HEK293 (cell line): ENCODE data around the gene GPR161.

Experiments used
- CTCF ChIA-PET: fragments of 350-600 bp; formaldehyde crosslinking; extraction: SDS; loops from one replicate; lab custom pipeline; 2021; ENCODE audit warnings: antibody characterized with exemption; lab: Yijun Ruan, JAX
- POLR2A ChIA-PET: fragments of 300-600 bp; formaldehyde crosslinking; extraction: SDS; loops from one replicate; lab custom pipeline; 2020; ENCODE audit warnings: antibody characterized with exemption, inconsistent platforms; lab: Yijun Ruan, JAX
- H3K27ac ChIP-seq: fragments of 200-500 bp; sonication (Bioruptor generic); 2 replicates; pipeline ENCODE4 v1.5.1; 2014; ENCODE audit warnings: low read depth, low read length, control low read depth, inconsistent platforms; ENCODE audit errors: extremely low read depth
- H3K36me3 ChIP-seq, 2 experiments: fragments of 200-500 bp in 1 of 2; sonication (Bioruptor generic) in 1 of 2; 1 replicate in 1 of 2; 2 replicates in 1 of 2; pipeline ENCODE4 v1.5.1; 2014 to 2017; ENCODE audit warnings: inconsistent platforms in 2 of 2, low read length in 2 of 2; ENCODE audit not compliant: control insufficient read depth in 2 of 2, insufficient read depth in 1 of 2
- H3K4me1 ChIP-seq: fragments of 200-500 bp; sonication (Bioruptor generic); 2 replicates; pipeline ENCODE4 v1.5.1; 2014; ENCODE audit warnings: mild to moderate bottlenecking, low read length, inconsistent platforms; ENCODE audit not compliant: control insufficient read depth, insufficient read depth
- H3K4me3 ChIP-seq: 2 replicates; pipeline ENCODE4 v1.5.1; 2011; ENCODE audit warnings: low read depth, mild to moderate bottlenecking, control low read depth, low read length, moderate library complexity
- H3K9me3 ChIP-seq: fragments of 200-500 bp; sonication (Bioruptor generic); 2 replicates; pipeline ENCODE4 v1.5.1; 2014; ENCODE audit warnings: low read depth, low read length, inconsistent platforms; ENCODE audit not compliant: control insufficient read depth, insufficient read depth
- GLI2 ChIP-seq: fragments of 450-650 bp; formaldehyde crosslinking; IDR thresholded peaks from 2 replicates; pipeline ENCODE4; 2017; ENCODE audit warnings: missing biosample characterization, missing genetic modification characterization, low read depth, borderline replicate concordance
- MZF1 ChIP-seq: fragments of 450-650 bp; formaldehyde crosslinking; IDR thresholded peaks from 2 replicates; pipeline ENCODE4 v1.5.1; 2017; ENCODE audit warnings: missing biosample characterization, missing genetic modification characterization, borderline replicate concordance
- SP2 ChIP-seq: fragments of 450-650 bp; formaldehyde crosslinking; IDR thresholded peaks from 2 replicates; pipeline ENCODE4 v1.5.1; 2016; ENCODE audit warnings: missing biosample characterization, missing genetic modification characterization
- SP3 ChIP-seq: fragments of 450-650 bp; formaldehyde crosslinking; IDR thresholded peaks from 2 replicates; pipeline ENCODE4 v1.5.1; 2016; ENCODE audit warnings: missing biosample characterization, missing genetic modification characterization
- TSHZ1 ChIP-seq: fragments of 450-650 bp; formaldehyde crosslinking; IDR thresholded peaks from 2 replicates; pipeline ENCODE4 v1.5.1; 2016; ENCODE audit warnings: missing biosample characterization, missing genetic modification characterization, borderline replicate concordance
- ZBTB49 ChIP-seq: fragments of 450-650 bp; formaldehyde crosslinking; IDR thresholded peaks from 2 replicates; pipeline ENCODE4 v1.5.1; 2016; ENCODE audit warnings: missing biosample characterization, missing genetic modification characterization, low read depth
- ZNF10 ChIP-seq: fragments of 450-650 bp; formaldehyde crosslinking; IDR thresholded peaks from 2 replicates; pipeline ENCODE4 v1.5.1; 2017; ENCODE audit warnings: missing biosample characterization, missing genetic modification characterization
- ZNF155 ChIP-seq: fragments of 450-650 bp; formaldehyde crosslinking; IDR thresholded peaks from 2 replicates; pipeline ENCODE4 v1.5.1; 2016; ENCODE audit warnings: missing biosample characterization, missing genetic modification characterization
- ZNF202 ChIP-seq: fragments of 450-650 bp; formaldehyde crosslinking; IDR thresholded peaks from 2 replicates; pipeline ENCODE4 v1.5.1; 2016; ENCODE audit warnings: missing biosample characterization, missing genetic modification characterization, borderline replicate concordance
- ZNF239 ChIP-seq: fragments of 450-650 bp; formaldehyde crosslinking; IDR thresholded peaks from 2 replicates; pipeline ENCODE4 v1.5.1; 2016; ENCODE audit warnings: missing biosample characterization, missing genetic modification characterization
- ZNF26 ChIP-seq: fragments of 450-650 bp; formaldehyde crosslinking; IDR thresholded peaks from 2 replicates; pipeline ENCODE4 v1.5.1; 2016; ENCODE audit warnings: missing biosample characterization, missing genetic modification characterization
- ZNF280C ChIP-seq: fragments of 450-650 bp; formaldehyde crosslinking; IDR thresholded peaks from 2 replicates; pipeline ENCODE4 v1.5.1; 2016; ENCODE audit warnings: missing biosample characterization, missing genetic modification characterization
- ZNF350 ChIP-seq: fragments of 450-650 bp; formaldehyde crosslinking; IDR thresholded peaks from 2 replicates; pipeline ENCODE4 v1.5.0; 2017; ENCODE audit warnings: missing biosample characterization, mild to moderate bottlenecking, missing genetic modification characterization
- ZNF391 ChIP-seq: fragments of 450-650 bp; formaldehyde crosslinking; IDR thresholded peaks from 2 replicates; pipeline ENCODE4 v1.5.1; 2016; ENCODE audit warnings: low read depth, missing biosample characterization, missing genetic modification characterization, borderline replicate concordance
- ZNF514 ChIP-seq: fragments of 450-650 bp; formaldehyde crosslinking; IDR thresholded peaks from 2 replicates; pipeline ENCODE4 v1.5.1; 2016; ENCODE audit warnings: missing biosample characterization, missing genetic modification characterization
- ZNF548 ChIP-seq: fragments of 450-650 bp; formaldehyde crosslinking; IDR thresholded peaks from 2 replicates; pipeline ENCODE4 v1.5.1; 2016; ENCODE audit warnings: missing biosample characterization, missing genetic modification characterization
- ZNF555 ChIP-seq: fragments of 450-650 bp; formaldehyde crosslinking; conservative IDR thresholded peaks from 2 replicates; pipeline ENCODE4 v1.5.1; 2017; ENCODE audit warnings: missing biosample characterization, mild to moderate bottlenecking, missing genetic modification characterization, inconsistent platforms
- ZNF580 ChIP-seq: fragments of 450-650 bp; formaldehyde crosslinking; IDR thresholded peaks from 2 replicates; pipeline ENCODE4 v1.5.1; 2016; ENCODE audit warnings: missing biosample characterization, missing genetic modification characterization
- ZNF621 ChIP-seq: fragments of 450-650 bp; formaldehyde crosslinking; IDR thresholded peaks from 2 replicates; pipeline ENCODE4 v1.5.1; 2017; ENCODE audit warnings: missing biosample characterization, missing genetic modification characterization
- ZNF629 ChIP-seq: fragments of 450-650 bp; formaldehyde crosslinking; IDR thresholded peaks from 2 replicates; pipeline ENCODE4 v1.5.1; 2017; ENCODE audit warnings: missing biosample characterization, missing genetic modification characterization
- ZNF707 ChIP-seq: fragments of 450-650 bp; formaldehyde crosslinking; IDR thresholded peaks from 2 replicates; pipeline ENCODE4 v1.5.1; 2016; ENCODE audit warnings: missing biosample characterization, missing genetic modification characterization
- ZNF776 ChIP-seq: fragments of 450-650 bp; formaldehyde crosslinking; IDR thresholded peaks from 2 replicates; pipeline ENCODE4 v1.5.0; 2017; ENCODE audit warnings: missing biosample characterization, missing genetic modification characterization, borderline replicate concordance
- ZNF785 ChIP-seq: fragments of 450-650 bp; formaldehyde crosslinking; IDR thresholded peaks from 2 replicates; pipeline ENCODE4 v1.5.1; 2016; ENCODE audit warnings: missing biosample characterization, missing genetic modification characterization

GPR161 gene

GRCh38 chr1:168179438-168180147, 42.9 kb upstream of the GPR161 start (continued):
- no peak for TF ChIP-seq ZNF621 (tag by site-specific recombination)
- TF ChIP-seq ZNF10 (tag by site-specific recombination) = peak; percentile 72
- TF ChIP-seq ZNF629 (tag by site-specific recombination) = no peak
- no peak for TF ChIP-seq ZBTB49
- TF ChIP-seq ZNF548 (tag by site-specific recombination) = no peak
- TF ChIP-seq SP2 = no peak
- no peak for TF ChIP-seq ZNF514
- no peak for TF ChIP-seq MZF1 (tag by site-specific recombination)
- no peak for TF ChIP-seq ZNF155 (tag by site-specific recombination)
- TF ChIP-seq ZNF776 (tag by site-specific recombination) = no peak
- TF ChIP-seq ZNF202 (tag by site-specific recombination) = no peak

- ChIA-PET POLR2A (interaction anchor here (1.7 kb wide), 1 partner anchor 48 kb away, joined by 4 read pairs; no protein-coding TSS in a partner anchor), CTCF (interaction anchor here (0.6 to 1.0 kb wide), 3 partner anchors 19 to 1372 kb away, joined by 3 to 4 read pairs (median 4); no protein-coding TSS in a partner anchor)
- Histone ChIP-seq H3K4me3 (peak within 1 kb of the TSS; percentile 93), H3K36me3 (peaks cover 0 to under 1% of the 10 kb centered on the region in 2 experiments; a peak in 1 of 3 replicates), H3K27ac (peak within 1 kb of the TSS; percentile 87), H3K4me1 (peaks cover 9% of the 10 kb centered on the region), H3K9me3 (no peaks in the 10 kb centered on the region)
- TF ChIP-seq SP3 (tag by site-specific recombination) (peak; percentile 95), ZNF280C (tag by site-specific recombination) (no peak), ZNF580 (tag by site-specific recombination) (peak; percentile 72; the same call in 1 of the 2 replicates), ZNF707 (tag by site-specific recombination) (no peak), ZNF239 (tag by site-specific recombination) (no peak), ZNF350 (tag by site-specific recombination) (no peak), ZNF391 (tag by site-specific recombination) (peak; percentile 37; the same call in 1 of the 2 replicates), GLI2 (tag by site-specific recombination) (no peak), ZNF785 (tag by site-specific recombination) (no peak), TSHZ1 (peak; percentile 93), ZNF26 (tag by site-specific recombination) (no peak), ZNF555 (tag by site-specific recombination) (no peak)
Observed at GRCh38 chr1:168178638-168179437, 42.1 kb upstream of the GPR161 start, which contains the start of gene TIPRL. Gene TIPRL, plus strand, starts transcription at chr1:168178962. Its CDS starts 116 bp downstream, at chr1:168179078.
